Right lobe of liver (tissue), 6 donors: ENCODE results near the gene NFKB1. TPM values are rescaled to one million over a fixed set of nuclear protein-coding genes. Genes with fewer than 3 reads are reported as not detected.

Source experiments
- ATAC-seq, 4 donors: fragments of 200-7000 bp; cut with Tn5 transposase; one replicate each; pipeline ENCODE4 v1.9.1; 2020; ENCODE audit warnings: mild to moderate bottlenecking in 4 of 4, moderate library complexity in 4 of 4
- DNase-seq, 3 donors: peaks; one replicate each; pipeline ENCODE4 v3.0.0-alpha.2; 2020
- H3K27ac ChIP-seq, 3 donors: fragments of 200-600 bp; one replicate each; pipeline ENCODE4 v1.8.0; 2022
- H3K27me3 ChIP-seq, 2 donors: fragments of 200-600 bp; one replicate each; pipeline ENCODE4 v1.8.0; 2022
- H3K36me3 ChIP-seq, 4 donors: fragments of 200-600 bp; sonication (generic) in 1 of 4; one replicate each; pipeline versions ENCODE4 v1.5.1 to v1.8.0; 2017 to 2022; ENCODE audit warnings: control low read depth in 1 of 4
- H3K4me1 ChIP-seq, 4 donors: fragments of 200-600 bp; sonication (generic) in 1 of 4; one replicate each; pipeline versions ENCODE4 v1.5.1 to v1.8.0; 2017 to 2022; ENCODE audit warnings: control low read depth in 1 of 4
- H3K4me3 ChIP-seq, 3 donors: fragments of 200-600 bp; one replicate each; pipeline ENCODE4 v1.8.0; 2022
- H3K9me3 ChIP-seq, 4 donors: fragments of 200-600 bp; sonication (generic) in 1 of 4; one replicate each; pipeline versions ENCODE4 v1.5.1 to v1.8.0; 2017 to 2022; ENCODE audit warnings: control low read depth in 1 of 4
- CTCF ChIP-seq, 4 donors: fragments of 200-600 bp in 3 of 4; fragments of 450-650 bp in 1 of 4; IDR thresholded peaks; one replicate each; pipeline versions ENCODE4 v1.5.1 to v1.8.0; 2016 to 2022; ENCODE audit warnings: antibody characterized with exemption in 4 of 4, mild to moderate bottlenecking in 2 of 4
- POLR2A ChIP-seq: fragments of 450-650 bp; IDR thresholded peaks from one replicate; pipeline ENCODE4 v1.6.1; 2017; ENCODE audit warnings: antibody characterized with exemption, mild to moderate bottlenecking
- WGBS: methylation state at CpG from one replicate; pipeline ENCODE4 v1.1.6; 2018; ENCODE audit warnings: low coverage, low lambda C conversion rate; ENCODE audit not compliant: insufficient coverage; ENCODE audit errors: missing lambda C conversion rate; 5-methylcytosine and 5-hydroxymethylcytosine counted together
- intact Hi-C, 2 donors: fragments of 100-400 bp; cut with DNase I; formaldehyde crosslinking; loops; one replicate each; pipeline versions ENCODE4 v1.11.2 to v1.14.1; 2022
- total RNA-seq, 6 experiments: library from RNA; depleted of rRNA in 2 of 6; stranded (reverse); fragments of >200 nt in 2 of 6; fragmentation: NEBNext Ultra II Directional in 3 of 6; extraction: Animal tissue kit (Norgen Biotek cat#: 25700) in 3 of 6; gene quantifications; one replicate each; pipeline versions ENCODE4 v1.1.0 to v1.2.4, GENCODE V29; 2016 to 2023
- donor health status: DM: no; HTN: yes; CAD: no.
- donor health status: DM: no; HTN: no; CAD: no.
- donor health status: DM: no; HTN: no; CAD: no.
- donor health status: DM: no; HTN: yes; CAD: no.
- donor health status: DM: no; HTN: yes; CAD: no.

NFKB1 gene
- total RNA-seq, 6 experiments from 2014 or later = 13.8 to 48.6 (median 17.5) TPM

GRCh38 chr4:102638621-102639020 is 137.5 kb downstream of the NFKB1 start:
- H3K4me3 ChIP-seq = no peak overlapping the region
- 53% methylated on average over 1 of the region's 1 CpG for WGBS
- no peaks in the 10 kb centered on the region for H3K4me1 ChIP-seq
- no peak overlapping the region for H3K27ac ChIP-seq
- no peak for TF ChIP-seq CTCF (IDR thresholded peaks at IDR 0.05)
- TF ChIP-seq POLR2A = no peak
- peaks cover 0 to 8% (median 0%) of the 10 kb centered on the region in 4 donors for H3K36me3 ChIP-seq
- intact Hi-C loops = no loop called here
- H3K27me3 ChIP-seq = no peaks in the 10 kb centered on the region
- no peaks in the 10 kb centered on the region for H3K9me3 ChIP-seq
- no peak for ATAC-seq
- no peak for DNase-seq

- peaks cover 0 to 6% (median 0%) of the 10 kb centered on the region in 4 donors for H3K36me3 ChIP-seq
- intact Hi-C loops = no loop called here
- no peaks in the 10 kb centered on the region for H3K4me1 ChIP-seq
- no peak overlapping the region for H3K27ac ChIP-seq
- H3K27me3 ChIP-seq = no peaks in the 10 kb centered on the region
- no peak overlapping the region for H3K4me3 ChIP-seq
- WGBS = 91% methylated on average over 7 of the region's 7 CpGs
- no peak for ATAC-seq
- DNase-seq = no peak
- TF ChIP-seq POLR2A (no peak), CTCF (IDR thresholded peaks at IDR 0.05) (no peak)
- no peaks in the 10 kb centered on the region for H3K9me3 ChIP-seq
These were observed 138.4 kb downstream of the NFKB1 start for GRCh38 chr4:102639598-102639997.

GRCh38 chr4:102640669-102641068 is 139.5 kb downstream of the NFKB1 start:
- Histone ChIP-seq H3K27ac (no peak overlapping the region), H3K36me3 (no peaks in the 10 kb centered on the region), H3K4me3 (no peak overlapping the region), H3K4me1 (no peaks in the 10 kb centered on the region), H3K9me3 (no peaks in the 10 kb centered on the region), H3K27me3 (no peaks in the 10 kb centered on the region)
- intact Hi-C loops = no loop called here
- no peak for TF ChIP-seq POLR2A
- no peak for TF ChIP-seq CTCF (IDR thresholded peaks at IDR 0.05)
- 90% methylated on average over 4 of the region's 4 CpGs for WGBS
- no peak for ATAC-seq
- no peak for DNase-seq

- Histone ChIP-seq H3K36me3 (no peaks in the 10 kb centered on the region), H3K4me3 (no peak overlapping the region), H3K4me1 (no peaks in the 10 kb centered on the region), H3K27ac (no peak overlapping the region), H3K27me3 (no peaks in the 10 kb centered on the region), H3K9me3 (no peaks in the 10 kb centered on the region)
- DNase-seq (no peak), ATAC-seq (no peak)
- TF ChIP-seq CTCF (IDR thresholded peaks at IDR 0.05) = no peak
- no peak for TF ChIP-seq POLR2A
- intact Hi-C loops = no loop called here
These were observed 140.6 kb downstream of the NFKB1 start for GRCh38 chr4:102641793-102642192.

- Histone ChIP-seq H3K27ac (no peak overlapping the region), H3K4me1 (no peaks in the 10 kb centered on the region), H3K27me3 (no peaks in the 10 kb centered on the region), H3K4me3 (no peak overlapping the region), H3K36me3 (no peaks in the 10 kb centered on the region), H3K9me3 (no peaks in the 10 kb centered on the region)
- 83% methylated on average over 5 of the region's 5 CpGs for WGBS
- TF ChIP-seq POLR2A = no peak
- no peak for TF ChIP-seq CTCF (IDR thresholded peaks at IDR 0.05)
- intact Hi-C loops = no loop called here
- DNase-seq (no peak), ATAC-seq (peak in 1 of 4 donors; percentile 42)
These were observed 141.6 kb downstream of the NFKB1 start for GRCh38 chr4:102642631-102643298.
